CD4-positive, alpha-beta T cell treated with Interleukin-17A for 1 hour (primary cell): Measurements from ENCODE around the gene CASP3.
"Not testable (repeated sequence)": the region's sequence is repeated elsewhere in the genome, so short reads cannot be mapped to it uniquely, and the experiment has no call there.

Source experiments
- DNase-seq: peaks from one replicate; pipeline ENCODE4 v3.0.0-alpha.2; 2020

The CASP3 gene

GRCh38 chr4:184662236-184662635 lies 13.0 kb upstream of the CASP3 start:
- DNase-seq: no peak

GRCh38 chr4:184660978-184661377 lies 11.7 kb upstream of the CASP3 start:
- DNase-seq: no peak

- not testable (repeated sequence) for DNase-seq
These were observed 8.6 kb upstream of the CASP3 start for GRCh38 chr4:184657820-184658219.

- DNase-seq: no peak
These were observed 7.9 kb upstream of the CASP3 start for GRCh38 chr4:184657144-184657543.

- DNase-seq: no peak
These were observed 6.9 kb upstream of the CASP3 start for GRCh38 chr4:184655889-184656869.

GRCh38 chr4:184653650-184654049 lies 4.4 kb upstream of the CASP3 start:
- no peak for DNase-seq

- not testable (repeated sequence) for DNase-seq
These were observed 3.4 kb upstream of the CASP3 start for GRCh38 chr4:184652681-184653080.

- DNase-seq: no peak
These were observed 2.7 kb upstream of the CASP3 start for GRCh38 chr4:184651899-184652298.

- DNase-seq: no peak
These were observed 966 bp upstream of the CASP3 start for GRCh38 chr4:184649971-184650855.

- peak; percentile 45 for DNase-seq
These were observed 778 bp downstream of the CASP3 start for GRCh38 chr4:184648313-184649025.

- no peak for DNase-seq
These were observed 1.3 kb downstream of the CASP3 start for GRCh38 chr4:184648054-184648312.

GRCh38 chr4:184647266-184648053 lies 1.8 kb downstream of the CASP3 start:
- no peak for DNase-seq

GRCh38 chr4:184645904-184646610 lies 3.2 kb downstream of the CASP3 start:
- DNase-seq: no peak

GRCh38 chr4:184644553-184645307 lies 4.5 kb downstream of the CASP3 start:
- no peak for DNase-seq

GRCh38 chr4:184643731-184644130 lies 5.5 kb downstream of the CASP3 start:
- no peak for DNase-seq

GRCh38 chr4:184641451-184641850 lies 7.8 kb downstream of the CASP3 start:
- DNase-seq: no peak

- DNase-seq: no peak
These were observed 8.2 kb downstream of the CASP3 start for GRCh38 chr4:184641022-184641421.

- DNase-seq: no peak
These were observed 12.3 kb downstream of the CASP3 start for GRCh38 chr4:184636897-184637296.

GRCh38 chr4:184636144-184636543 lies 13.1 kb downstream of the CASP3 start:
- DNase-seq: no peak

- no peak for DNase-seq
These were observed 13.9 kb downstream of the CASP3 start for GRCh38 chr4:184635381-184635780.

- no peak for DNase-seq
These were observed 16.4 kb downstream of the CASP3 start for GRCh38 chr4:184632842-184633241.
